Measurements from ENCODE around the gene COMP.

- TF ChIP-seq CTCF (IDR thresholded peaks at IDR 0.05) (no peak), POLR2AphosphoS5 (IDR thresholded peaks at IDR 0.05; ENCODE audit: low read depth, low read length) (no peak)
Observed at GRCh38 chr19:18785179-18786124, 5.7 kb downstream of the COMP start.
